GM19372 (cell line): ENCODE results near the gene NR1H2.
"Not testable (repeated sequence)": the region's sequence is repeated elsewhere in the genome, so short reads cannot be mapped to it uniquely, and the experiment has no call there.

Source experiments
- ATAC-seq: cut with Tn5 transposase; IDR thresholded peaks from one replicate; pipeline ENCODE4 v1.9.1; 2021; ENCODE audit warnings: mild to moderate bottlenecking, low read depth, moderate library complexity; ENCODE audit not compliant: unreplicated experiment

The NR1H2 gene

GRCh38 chr19:50376166-50377050 lies at the start of gene NR1H2:
NR1H2 (plus strand) TSS chr19:50376457; CDS start chr19:50377606, 1,149 bp downstream.
- ATAC-seq = peak; percentile 88

- no peak for ATAC-seq
Measured at GRCh38 chr19:50327013-50327412, 49.2 kb upstream of the NR1H2 start.

- no peak for ATAC-seq
Measured at GRCh38 chr19:50327461-50328223, 48.6 kb upstream of the NR1H2 start.

GRCh38 chr19:50328224-50328872 lies 47.9 kb upstream of the NR1H2 start:
- ATAC-seq = peak; percentile 0

- no peak for ATAC-seq
Measured at GRCh38 chr19:50328873-50329145, 47.4 kb upstream of the NR1H2 start.

GRCh38 chr19:50329146-50329925 lies 46.9 kb upstream of the NR1H2 start, which contains the start of gene KCNC3:
KCNC3 (minus strand) TSS chr19:50329377; CDS start chr19:50329082, 295 bp downstream.
- peak; percentile 55 for ATAC-seq

- not testable (repeated sequence) for ATAC-seq
Measured at GRCh38 chr19:50329926-50330294, 46.3 kb upstream of the NR1H2 start.

- ATAC-seq = no peak
Measured at GRCh38 chr19:50330365-50331078, 45.7 kb upstream of the NR1H2 start.

GRCh38 chr19:50331221-50331993 lies 44.9 kb upstream of the NR1H2 start:
- ATAC-seq = no peak

GRCh38 chr19:50331994-50332243 lies 44.3 kb upstream of the NR1H2 start:
- no peak for ATAC-seq

GRCh38 chr19:50332244-50333038 lies 43.8 kb upstream of the NR1H2 start:
- no peak for ATAC-seq

- peak; percentile 36 for ATAC-seq
Measured at GRCh38 chr19:50333235-50333736, 43.0 kb upstream of the NR1H2 start.

- peak; percentile 13 for ATAC-seq
Measured at GRCh38 chr19:50333737-50334617, 42.3 kb upstream of the NR1H2 start.

- no peak for ATAC-seq
Measured at GRCh38 chr19:50334741-50335421, 41.4 kb upstream of the NR1H2 start.

- not testable (repeated sequence) for ATAC-seq
Measured at GRCh38 chr19:50337031-50337430, 39.2 kb upstream of the NR1H2 start.

GRCh38 chr19:50340331-50340730 lies 35.9 kb upstream of the NR1H2 start:
- no peak for ATAC-seq

- ATAC-seq = no peak
Measured at GRCh38 chr19:50341091-50341564, 35.1 kb upstream of the NR1H2 start.
